Stimulated activated CD8-positive, alpha-beta memory T cell treated with anti-CD3 and anti-CD28 coated beads, Interleukin-12 subunit alpha, Interleukin-12 subunit beta, amount 100 ng/mL, for 24 hours (primary cell): ENCODE measurements around the gene IL18BP.

Source experiments
- DNase-seq: peaks from one replicate; pipeline ENCODE4 v3.0.0-alpha.2; 2020; ENCODE audit errors: extremely low read depth

Gene IL18BP

DNA sequence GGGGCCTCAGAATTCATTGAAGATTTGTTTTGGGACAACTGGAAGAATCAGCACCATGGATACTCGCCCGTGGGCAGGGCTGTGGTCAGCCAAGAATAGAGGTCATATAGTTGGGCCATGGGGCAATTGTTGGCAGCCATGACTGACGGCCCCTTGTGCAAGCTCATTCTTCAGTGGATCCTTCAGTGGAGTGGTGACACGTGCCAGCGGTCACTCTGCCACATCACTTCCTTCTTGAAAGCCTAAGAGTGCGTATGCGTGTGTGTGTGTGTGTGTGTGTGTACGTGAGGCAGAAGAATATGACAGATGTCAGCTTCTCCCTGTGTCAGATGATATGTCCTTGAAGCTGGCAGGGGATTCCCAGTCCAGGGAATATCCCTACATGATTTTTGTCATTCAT, 1.8 kb upstream of the IL18BP start:
- DNase-seq, result no peak

DNA sequence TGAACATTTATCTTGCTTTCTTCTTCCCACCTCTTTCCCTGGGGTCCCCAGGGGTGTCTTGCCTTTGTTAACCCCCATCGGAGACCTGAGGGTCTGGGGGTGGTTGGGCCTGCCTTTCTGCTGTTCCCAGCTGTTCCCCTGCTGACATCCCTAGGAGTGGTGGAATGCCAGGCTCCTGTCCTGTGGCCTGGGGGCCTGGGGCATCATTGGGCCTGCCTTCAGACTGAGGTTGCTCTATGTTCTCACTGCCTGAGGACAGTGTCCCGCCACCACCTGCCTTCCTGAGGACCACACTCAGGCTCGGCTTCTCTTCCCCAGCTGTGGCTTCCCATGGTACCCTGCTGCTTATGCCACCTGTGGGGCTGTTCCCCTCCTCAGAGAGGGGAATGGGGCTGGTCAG, 1.1 kb upstream of the IL18BP start:
- no peak for DNase-seq

DNA sequence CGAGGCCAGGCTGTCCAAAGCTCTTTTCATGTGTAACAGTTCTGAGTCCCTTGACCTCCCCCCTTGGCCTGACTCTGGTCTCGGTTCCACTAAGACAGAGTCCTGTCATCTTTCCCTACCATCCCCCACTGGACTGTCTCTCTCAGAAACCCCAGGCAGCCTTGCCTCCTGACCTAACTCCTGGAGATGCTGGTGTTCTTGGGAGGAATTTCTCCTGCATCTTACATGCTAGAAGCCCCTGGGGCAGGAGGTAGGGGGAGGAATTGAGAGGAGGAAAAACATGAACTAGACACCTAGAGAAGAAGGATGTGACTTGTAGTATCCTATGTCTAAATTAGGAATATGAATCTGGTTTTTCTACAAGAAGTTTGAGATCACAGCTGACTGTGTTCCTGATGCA, 648 bp upstream of the IL18BP start:
- DNase-seq, result no peak

DNA sequence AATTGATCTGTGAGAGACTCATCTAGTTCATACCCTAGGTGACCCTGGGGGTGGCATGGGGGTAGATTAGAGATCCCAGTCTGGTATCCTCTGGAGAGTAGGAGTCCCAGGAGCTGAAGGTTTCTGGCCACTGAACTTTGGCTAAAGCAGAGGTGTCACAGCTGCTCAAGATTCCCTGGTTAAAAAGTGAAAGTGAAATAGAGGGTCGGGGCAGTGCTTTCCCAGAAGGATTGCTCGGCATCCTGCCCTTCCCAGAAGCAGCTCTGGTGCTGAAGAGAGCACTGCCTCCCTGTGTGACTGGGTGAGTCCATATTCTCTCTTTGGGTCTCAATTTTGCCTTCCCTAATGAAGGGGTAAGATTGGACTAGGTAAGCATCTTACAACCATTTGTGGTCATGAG, 653 bp downstream of the IL18BP start:
- DNase-seq, result no peak

DNA sequence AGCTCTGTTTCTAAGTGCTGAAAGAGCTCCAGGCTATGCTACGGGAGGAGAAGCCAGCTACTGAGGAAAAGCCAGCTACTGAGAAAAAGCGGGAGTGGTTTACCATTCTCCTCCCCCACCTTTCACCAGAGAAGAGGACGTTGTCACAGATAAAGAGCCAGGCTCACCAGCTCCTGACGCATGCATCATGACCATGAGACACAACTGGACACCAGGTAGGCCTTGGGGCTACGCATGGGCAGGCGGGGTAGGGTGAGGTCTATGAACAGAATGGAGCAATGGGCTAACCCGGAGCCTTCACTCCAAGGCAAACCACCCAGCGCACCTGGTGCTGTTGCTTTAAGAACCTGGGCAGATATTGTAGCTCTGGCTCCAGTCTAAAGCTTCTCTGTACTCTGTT, 1.1 kb downstream of the IL18BP start:
- no peak for DNase-seq

DNA sequence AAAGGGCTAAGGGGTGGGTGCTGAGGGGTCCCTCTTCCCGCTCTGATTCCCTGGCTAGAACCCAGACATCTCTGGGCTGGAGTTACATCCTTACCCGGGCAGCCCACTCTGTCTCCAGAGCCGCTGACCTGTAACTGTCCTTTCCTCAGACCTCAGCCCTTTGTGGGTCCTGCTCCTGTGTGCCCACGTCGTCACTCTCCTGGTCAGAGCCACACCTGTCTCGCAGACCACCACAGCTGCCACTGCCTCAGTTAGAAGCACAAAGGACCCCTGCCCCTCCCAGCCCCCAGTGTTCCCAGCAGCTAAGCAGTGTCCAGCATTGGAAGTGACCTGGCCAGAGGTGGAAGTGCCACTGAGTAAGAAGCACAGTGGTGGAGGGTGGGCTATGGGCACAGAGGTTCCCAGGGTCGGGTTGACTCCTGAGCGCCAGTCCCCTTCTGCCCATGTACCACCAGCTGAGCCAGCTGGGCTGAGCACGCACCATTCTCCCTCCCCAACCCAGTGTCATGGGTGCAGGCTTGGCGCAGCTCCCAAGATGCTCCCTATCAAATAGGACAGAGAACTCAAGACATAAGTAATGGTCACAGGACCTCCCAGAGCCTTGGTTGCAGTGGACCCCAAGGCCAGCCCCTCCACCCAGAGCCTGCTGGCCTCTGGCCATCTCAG, 1.6 kb downstream of the IL18BP start:
- no peak for DNase-seq

DNA sequence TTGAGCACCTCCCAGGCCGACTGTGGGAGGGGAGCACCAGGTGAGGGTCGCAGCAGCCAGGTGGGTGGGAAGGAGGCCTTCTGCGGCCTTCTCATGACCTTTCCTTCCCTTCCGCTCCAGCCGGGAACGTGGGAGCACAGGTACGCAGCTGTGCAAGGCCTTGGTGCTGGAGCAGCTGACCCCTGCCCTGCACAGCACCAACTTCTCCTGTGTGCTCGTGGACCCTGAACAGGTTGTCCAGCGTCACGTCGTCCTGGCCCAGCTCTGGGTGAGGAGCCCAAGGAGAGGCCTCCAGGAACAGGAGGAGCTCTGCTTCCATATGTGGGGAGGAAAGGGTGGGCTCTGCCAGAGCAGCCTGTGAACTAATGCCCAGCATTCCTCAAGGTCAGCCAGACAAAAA, 2.6 kb downstream of the IL18BP start:
- DNase-seq, result no peak

DNA sequence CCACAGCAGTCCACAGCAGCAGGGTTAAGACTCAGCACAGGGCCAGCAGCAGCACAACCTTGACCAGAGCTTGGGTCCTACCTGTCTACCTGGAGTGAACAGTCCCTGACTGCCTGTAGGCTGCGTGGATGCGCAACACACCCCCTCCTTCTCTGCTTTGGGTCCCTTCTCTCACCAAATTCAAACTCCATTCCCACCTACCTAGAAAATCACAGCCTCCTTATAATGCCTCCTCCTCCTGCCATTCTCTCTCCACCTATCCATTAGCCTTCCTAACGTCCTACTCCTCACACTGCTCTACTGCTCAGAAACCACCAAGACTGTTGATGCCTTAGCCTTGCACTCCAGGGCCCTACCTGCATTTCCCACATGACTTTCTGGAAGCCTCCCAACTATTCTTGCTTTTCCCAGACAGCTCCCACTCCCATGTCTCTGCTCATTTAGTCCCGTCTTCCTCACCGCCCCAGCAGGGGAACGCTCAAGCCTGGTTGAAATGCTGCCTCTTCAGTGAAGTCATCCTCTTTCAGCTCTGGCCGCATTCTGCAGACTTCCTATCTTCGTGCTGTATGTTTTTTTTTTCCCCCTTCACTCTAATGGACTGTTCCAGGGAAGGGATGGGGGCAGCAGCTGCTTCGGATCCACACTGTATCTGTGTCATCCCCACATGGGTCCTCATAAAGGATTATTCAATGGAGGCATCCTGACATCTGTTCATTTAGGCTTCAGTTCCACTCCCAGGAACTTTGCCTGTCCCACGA, 3.3 kb downstream of the IL18BP start:
- no peak for DNase-seq

DNA sequence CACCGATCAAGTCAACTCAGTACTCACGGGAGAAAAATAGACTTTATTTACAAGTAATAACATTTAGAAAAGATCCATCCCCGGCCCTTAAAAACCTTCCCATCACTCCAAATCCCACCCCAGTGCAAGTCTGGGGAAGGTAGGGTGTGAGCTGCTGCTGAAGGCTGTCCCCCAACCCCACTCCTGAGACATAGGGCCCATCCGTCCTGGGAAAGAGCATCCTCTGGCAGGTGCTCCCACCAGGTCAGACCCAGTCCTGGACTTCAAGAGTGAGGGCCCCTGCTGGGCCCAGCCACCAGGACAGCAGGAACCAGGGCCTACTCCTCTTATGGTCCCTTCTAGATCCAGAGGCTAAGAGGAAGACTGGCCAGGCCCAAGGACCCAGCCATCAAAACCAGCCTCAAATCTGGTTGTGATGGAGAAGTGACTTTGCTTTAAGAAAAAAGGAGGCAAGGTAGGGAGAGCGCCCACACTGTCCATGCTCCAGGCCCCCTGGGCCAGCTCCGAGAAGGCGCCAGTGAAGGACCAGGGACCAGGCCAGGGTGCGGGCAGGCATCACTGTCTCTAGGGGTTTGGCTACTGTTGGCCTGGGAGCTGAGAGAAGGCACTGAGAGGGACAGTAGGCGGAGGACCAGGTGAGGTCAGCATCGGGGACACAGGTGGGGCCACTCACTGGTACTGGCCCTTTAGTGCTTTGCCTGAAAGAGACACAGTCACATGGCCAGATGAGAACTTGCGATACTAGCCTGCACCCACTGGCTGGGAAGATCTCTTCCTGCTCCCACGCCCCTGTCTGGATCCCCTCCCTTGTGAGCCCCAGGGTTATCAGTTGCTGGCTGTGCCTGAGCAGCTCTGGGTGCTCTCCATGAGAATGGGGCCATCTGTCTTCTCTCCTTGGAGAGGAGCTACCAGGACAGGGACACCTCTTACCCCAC, 4.4 kb downstream of the IL18BP start:
- DNase-seq, result no peak

DNA sequence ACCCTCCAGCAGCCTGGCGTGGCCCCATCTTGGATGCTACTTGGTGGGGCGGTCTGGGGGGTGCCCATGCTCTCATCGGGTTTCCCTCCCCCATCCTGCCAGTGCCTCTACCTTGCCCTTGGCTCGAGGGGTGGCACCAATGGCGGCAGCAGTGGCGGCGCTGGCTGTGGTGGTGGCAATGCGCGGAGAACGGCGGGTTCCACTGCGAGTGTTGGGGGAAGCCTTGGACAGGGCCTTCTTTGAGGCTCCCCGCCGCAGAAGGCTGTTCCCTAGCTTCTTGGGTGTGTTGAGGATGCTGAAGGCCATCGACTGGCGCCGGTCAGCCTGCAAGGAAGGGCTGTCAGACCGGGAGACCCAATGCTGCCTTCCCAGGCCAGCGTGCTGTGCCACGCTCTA, 5.1 kb downstream of the IL18BP start:
- DNase-seq, result no peak

DNA sequence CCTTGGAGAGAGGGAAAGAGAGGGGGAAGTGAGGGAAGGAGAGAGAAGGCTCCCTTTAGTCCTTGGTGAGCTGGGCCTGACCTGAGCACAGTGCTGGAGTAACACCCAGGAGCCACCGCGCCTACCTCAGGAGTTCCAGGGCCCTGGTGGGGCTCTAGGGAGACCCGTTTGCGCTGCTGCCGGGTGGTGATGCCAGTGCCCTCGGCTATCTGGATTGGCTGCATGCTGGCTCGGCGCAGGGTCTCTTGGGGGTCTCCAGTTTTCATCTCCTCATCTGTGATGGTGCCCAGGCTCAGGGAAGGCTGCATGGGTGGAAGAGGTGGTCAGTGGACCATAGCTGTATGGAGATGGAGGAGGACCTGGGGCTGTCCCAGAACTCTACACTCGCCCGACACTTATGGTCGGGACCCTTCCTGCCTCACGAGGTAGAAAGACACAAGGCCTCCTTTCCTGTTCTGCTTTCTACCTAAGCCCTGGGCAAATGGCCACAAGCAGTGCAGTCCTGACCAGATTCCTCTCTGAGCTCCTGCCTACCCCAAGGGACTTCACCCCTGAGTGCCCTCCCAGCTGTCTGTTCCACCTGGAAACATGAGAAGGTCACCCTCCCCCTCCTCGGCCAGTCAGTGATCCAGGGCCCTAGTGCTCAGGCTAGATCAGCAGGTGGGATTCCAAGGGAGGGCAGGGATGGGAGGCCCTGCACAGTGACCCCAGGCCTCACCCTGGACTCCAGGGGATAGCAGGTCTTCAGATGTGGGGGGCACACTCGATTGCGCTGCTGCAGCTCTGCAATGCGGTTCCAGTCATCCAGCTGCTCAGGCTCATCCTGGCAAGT, 6.0 kb downstream of the IL18BP start:
- DNase-seq, result no peak

DNA sequence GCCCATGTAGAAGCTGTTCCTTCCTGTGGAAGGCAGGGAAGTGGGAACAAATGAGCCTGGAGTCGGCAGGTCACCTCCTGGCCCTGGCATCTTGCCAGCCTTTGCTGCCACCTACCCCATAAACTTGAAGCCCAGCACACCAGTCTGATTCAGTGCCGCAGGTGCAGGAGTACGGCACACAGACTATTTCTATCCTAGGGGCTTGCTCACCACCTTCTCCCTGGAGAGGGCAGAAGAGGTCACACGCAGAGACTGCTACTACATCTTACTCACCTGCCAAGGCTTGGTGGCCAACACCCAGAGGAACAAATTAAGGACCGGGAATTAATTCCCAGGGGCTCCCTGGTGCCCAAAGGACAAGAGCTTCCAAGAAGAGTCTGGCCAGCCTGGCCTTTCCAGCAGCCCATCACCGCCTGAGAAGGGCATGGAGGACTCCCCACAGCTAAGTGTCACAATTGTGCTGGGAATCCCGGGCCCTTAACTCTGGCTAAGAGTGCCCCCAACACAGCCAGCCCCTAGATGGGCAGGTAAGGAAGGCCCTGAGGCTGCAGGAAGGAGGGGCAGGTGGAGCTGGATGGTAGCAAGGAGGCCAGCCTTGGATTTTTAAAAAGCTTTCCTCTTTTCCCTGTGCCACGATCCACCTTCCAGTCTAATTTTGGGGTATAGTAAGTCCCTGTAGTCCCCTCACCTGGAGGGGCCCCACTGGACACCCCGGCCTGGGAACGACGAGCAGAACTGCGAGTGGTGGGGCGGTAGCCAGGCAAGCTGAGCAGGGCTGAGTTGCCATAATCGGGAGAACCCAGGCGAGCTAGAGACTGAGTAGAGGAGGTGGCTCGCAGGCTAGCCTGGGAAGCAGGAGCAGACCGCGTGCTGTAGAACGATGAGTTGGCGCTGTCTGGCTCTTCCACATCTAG, 6.9 kb downstream of the IL18BP start:
- no peak for DNase-seq

DNA sequence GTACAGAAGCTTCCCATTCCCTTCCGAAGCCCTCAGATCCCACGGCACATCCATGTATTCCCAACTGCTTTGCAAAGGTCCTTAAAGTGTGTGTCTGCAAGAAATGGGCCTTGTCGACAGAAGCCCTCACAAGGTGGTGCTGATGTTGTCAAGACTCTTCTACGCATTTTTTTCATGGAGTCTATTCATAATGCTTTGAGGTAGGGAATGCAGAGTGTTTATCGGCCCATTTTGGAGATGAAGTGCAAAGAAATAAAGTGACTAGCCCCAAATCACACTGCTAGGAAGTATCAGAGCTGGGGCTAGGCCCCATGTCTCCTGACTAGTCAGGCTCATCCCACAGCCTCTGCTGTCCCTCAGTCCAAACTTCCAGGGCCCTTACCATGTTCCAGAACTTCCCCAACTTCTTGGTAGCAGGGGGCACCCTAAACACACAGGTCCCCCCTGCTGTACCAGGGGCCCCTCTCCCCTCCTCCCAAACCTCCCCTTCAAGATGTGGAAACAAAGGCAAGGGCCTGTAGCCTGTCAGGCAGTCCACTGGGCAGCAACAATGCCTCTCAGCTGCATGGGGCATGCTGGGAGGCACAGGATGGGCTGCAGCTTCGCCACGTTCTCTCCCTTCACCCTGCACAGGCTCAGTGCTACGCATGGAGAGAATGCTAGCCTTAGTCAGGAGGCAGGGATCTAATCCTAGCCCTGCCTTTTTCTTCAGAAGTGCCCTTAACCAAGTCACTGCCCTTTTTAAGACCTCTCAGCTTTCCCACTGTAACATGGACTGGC, 7.8 kb downstream of the IL18BP start:
- no peak for DNase-seq

DNA sequence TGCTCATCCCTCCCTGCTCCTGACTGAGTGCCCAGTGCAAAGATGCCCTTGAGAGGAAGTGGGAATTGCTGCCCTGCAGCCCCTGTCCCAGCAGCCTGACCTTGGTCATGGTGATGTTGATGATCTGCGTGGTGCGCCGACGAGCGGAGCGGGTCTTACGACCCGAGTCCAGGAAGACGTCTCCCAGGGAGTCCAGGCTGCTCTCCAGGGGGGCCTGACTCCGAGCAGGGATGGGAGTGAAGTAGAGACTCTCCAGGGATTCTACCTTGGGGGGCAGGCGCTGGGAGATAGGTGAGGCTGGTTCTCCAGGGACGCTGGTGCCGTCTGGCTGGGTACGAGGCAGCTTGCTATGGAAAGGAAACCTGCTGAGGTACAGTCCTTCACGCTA, 8.4 kb downstream of the IL18BP start:
- no peak for DNase-seq

DNA sequence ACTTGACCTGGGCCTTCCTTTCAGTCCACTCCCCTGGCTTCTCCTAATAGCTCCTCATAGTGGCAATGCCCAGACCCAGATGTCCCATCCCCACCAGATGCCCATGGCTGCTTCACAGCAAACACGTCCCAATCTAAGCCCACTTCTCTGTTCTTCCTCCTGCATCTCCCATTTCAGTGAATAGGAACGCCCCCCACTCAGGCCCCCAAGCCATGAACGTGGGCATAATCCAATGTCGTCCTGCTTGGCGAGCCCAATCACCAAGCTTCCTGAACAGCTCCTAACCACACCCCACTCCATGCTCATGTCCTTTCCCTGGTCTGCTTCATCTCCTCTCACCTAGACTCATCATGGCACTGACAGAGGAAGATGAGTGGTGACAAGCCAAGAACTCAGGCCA, 8.9 kb downstream of the IL18BP start:
- DNase-seq, result no peak

DNA sequence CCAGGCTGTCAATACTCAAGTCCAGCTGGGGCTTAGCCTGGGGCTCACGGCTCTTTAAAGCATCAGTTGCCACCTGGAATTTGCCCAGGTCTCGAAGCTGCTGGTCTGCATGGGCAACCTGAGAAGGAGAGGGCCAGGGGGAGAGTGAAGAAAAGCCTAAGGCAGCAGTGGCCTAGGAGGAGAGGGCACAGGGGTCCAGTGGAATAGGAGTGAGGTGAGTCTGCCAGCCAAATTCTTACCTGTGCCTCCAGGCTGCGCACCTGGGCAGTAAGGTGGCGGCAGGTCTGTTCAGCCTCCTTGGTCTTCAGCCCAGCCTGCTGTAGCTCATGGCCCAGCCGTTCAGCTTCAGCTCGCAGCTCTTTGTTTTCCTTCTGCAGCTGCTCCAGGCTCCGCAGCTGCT, 10.0 kb downstream of the IL18BP start:
- DNase-seq, result no peak

DNA sequence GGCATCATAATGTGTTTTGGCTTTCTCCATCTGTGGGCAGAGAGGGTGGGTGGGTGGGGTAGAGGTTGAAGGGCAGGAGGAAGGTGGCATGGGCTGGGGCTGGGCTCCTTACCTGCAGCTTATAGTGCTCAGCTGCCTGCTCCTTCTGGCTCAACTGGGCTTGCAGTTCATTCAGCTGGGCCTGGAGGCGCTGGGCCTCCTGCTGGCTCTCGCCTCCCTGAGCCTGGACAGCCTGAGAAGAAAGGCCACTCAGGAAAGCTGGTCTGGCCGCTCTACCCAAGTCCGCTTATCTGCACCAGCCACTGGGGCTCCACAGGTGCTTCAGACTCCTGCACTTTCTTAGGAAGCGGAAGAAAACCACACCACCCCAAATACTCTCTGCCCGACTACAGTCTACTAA, 10.4 kb downstream of the IL18BP start:
- no peak for DNase-seq

DNA sequence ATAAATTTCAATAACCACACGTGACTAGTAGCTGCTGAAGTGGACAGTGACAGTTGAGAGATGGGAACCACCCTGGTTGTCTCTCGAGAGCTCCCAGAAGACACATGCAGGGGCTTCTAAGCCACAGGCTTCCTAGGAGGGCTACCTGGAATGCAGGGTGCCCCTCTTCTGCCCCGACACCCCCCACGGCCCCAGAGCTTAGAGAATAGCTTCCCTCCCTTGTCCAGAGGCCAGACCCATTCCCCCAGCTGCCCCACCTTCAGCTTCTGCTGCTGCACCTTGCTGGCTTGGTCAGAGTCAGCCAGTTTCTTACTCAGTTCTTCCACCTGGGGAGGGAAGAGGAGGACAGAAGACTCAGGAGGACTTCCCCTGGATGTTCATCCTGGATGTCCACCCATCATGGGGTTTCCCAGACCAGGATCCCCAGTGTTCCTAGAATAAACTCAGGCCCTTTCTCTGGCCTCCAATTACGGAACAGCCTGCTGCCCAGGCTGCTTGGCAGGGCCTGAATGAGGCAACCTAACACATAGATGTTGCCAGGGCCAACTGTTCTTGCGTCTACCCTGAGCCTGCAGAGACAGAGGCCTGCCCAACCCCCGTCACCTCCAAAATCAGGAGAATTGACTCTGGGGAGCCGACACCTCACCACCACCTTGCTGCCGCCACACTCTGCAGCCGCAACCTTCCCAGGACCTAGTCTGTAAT, 12.0 kb downstream of the IL18BP start:
- no peak for DNase-seq

DNA sequence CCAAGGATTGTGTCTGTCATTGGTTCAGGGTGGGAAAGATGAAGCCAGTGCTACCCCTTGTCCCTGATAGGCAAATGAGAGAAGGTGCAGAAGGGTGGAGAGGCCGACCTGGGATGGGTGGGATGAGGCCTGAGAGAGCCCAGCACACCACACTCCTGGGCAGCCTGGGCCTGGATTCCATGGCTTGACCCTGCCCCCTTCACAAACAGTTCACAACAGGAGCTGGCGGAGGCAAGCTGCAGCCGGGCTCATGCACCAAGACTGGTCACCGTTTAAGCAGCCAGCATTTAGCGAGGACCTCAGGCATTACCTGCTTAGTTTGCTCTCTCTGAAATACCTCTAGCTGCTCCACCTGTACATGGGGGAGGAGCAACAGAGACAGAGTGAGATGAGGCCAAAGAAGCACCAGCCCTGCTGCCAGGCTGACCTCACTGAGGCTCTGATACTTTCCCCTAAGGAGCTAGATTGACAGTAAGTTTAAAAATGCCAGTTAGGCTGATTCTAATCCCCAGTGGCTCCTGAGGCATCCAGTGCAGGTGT, 13.5 kb downstream of the IL18BP start:
- DNase-seq, result no peak
